IMR-90 (cell line): ENCODE measurements around the gene TMEM38B. TPM values are rescaled to one million over a fixed set of nuclear protein-coding genes. Genes with fewer than 3 reads are reported as not detected.
"Not testable (repeated sequence)": the region's sequence is repeated elsewhere in the genome, so short reads cannot be mapped to it uniquely, and the experiment has no call there.

Experiments
- ATAC-seq: fragments of 200-7000 bp; cut with Tn5 transposase; 2 replicates; pipeline ENCODE4 v1.9.1; 2020; ENCODE audit warnings: low read depth, mild to moderate bottlenecking, moderate library complexity
- BruUV-seq: library from RNA; stranded (reverse); fragments of 400-500 nt; replicated peaks from 2 replicates; lab custom pipeline; 2021; lab: Mats Ljungman, UMichigan
- CTCF ChIA-PET: fragments of 300-600 bp; formaldehyde crosslinking; extraction: SDS; loops from one replicate; lab custom pipeline; 2021; ENCODE audit warnings: antibody characterized with exemption; lab: Yijun Ruan, JAX
- POLR2A ChIA-PET: fragments of 300-600 bp; sonication (Branson Sonifier 250); formaldehyde crosslinking; loops from one replicate; lab custom pipeline; 2022; ENCODE audit warnings: antibody characterized with exemption; ENCODE audit not compliant: unreplicated experiment; lab: Charles Lee
- DNase-seq: peaks from one replicate; pipeline ENCODE4 v3.0.0; 2013
- H2AFZ ChIP-seq: replicated peaks from 2 replicates; pipeline ENCODE3; 2013; ENCODE audit warnings: low read length, mild to moderate bottlenecking; ENCODE audit not compliant: poor library complexity
- H2AK5ac ChIP-seq: 2 replicates; pipeline ENCODE4 v1.6.1; 2013; ENCODE audit warnings: low read depth, low read length, inconsistent platforms
- H2AK9ac ChIP-seq: replicated peaks from 2 replicates; pipeline ENCODE3; 2013; ENCODE audit warnings: mild to moderate bottlenecking, low read depth, low read length, moderate library complexity; ENCODE audit not compliant: poor library complexity
- H2BK120ac ChIP-seq: 2 replicates; pipeline ENCODE4 v1.6.1; 2013; ENCODE audit warnings: low read depth, low read length, inconsistent platforms
- H2BK15ac ChIP-seq: 3 replicates; pipeline ENCODE4 v1.6.1; 2013; ENCODE audit warnings: low read depth, low read length, inconsistent platforms
- H2BK20ac ChIP-seq: 2 replicates; pipeline ENCODE4 v1.6.1; 2013; ENCODE audit warnings: low read depth, mild to moderate bottlenecking, inconsistent platforms, low read length, moderate library complexity
- H2BK5ac ChIP-seq: 2 replicates; pipeline ENCODE4 v1.6.1; 2013; ENCODE audit warnings: mild to moderate bottlenecking, low read depth, low read length, inconsistent platforms; ENCODE audit not compliant: poor library complexity, severe bottlenecking
- H3K14ac ChIP-seq: replicated peaks from 2 replicates; pipeline ENCODE4 v1.6.1; 2013; ENCODE audit warnings: low read depth, low read length, inconsistent platforms
- H3K18ac ChIP-seq: 2 replicates; pipeline ENCODE4 v1.6.1; 2013; ENCODE audit warnings: low read depth, low read length, control low read depth
- H3K23ac ChIP-seq: 2 replicates; pipeline ENCODE4 v1.6.1; 2013; ENCODE audit warnings: low read depth, low read length, inconsistent platforms
- H3K27ac ChIP-seq: 2 replicates; pipeline ENCODE4 v1.5.1; 2013; ENCODE audit warnings: mild to moderate bottlenecking, control low read depth, low read length; ENCODE audit not compliant: insufficient read depth
- H3K27me3 ChIP-seq: 2 replicates; pipeline ENCODE4 v1.6.1; 2013; ENCODE audit warnings: low read length; ENCODE audit not compliant: control insufficient read depth, insufficient read depth
- H3K36me3 ChIP-seq: 2 replicates; pipeline ENCODE4 v1.6.1; 2013; ENCODE audit warnings: low read length, mixed read lengths; ENCODE audit not compliant: control insufficient read depth, insufficient read depth
- H3K4ac ChIP-seq: 2 replicates; pipeline ENCODE4 v1.6.1; 2013; ENCODE audit warnings: low read depth, low read length, inconsistent platforms
- H3K4me1 ChIP-seq: 2 replicates; pipeline ENCODE4 v1.6.1; 2013; ENCODE audit warnings: low read length, mixed read lengths; ENCODE audit not compliant: control insufficient read depth, insufficient read depth
- H3K4me2 ChIP-seq: 2 replicates; pipeline ENCODE4 v1.6.1; 2013; ENCODE audit warnings: low read depth, mild to moderate bottlenecking, control low read depth, low read length, moderate library complexity
- H3K4me3 ChIP-seq: 2 replicates; pipeline ENCODE4 v1.5.1; 2013; ENCODE audit warnings: low read depth, mild to moderate bottlenecking, control low read depth, low read length, moderate library complexity; ENCODE audit not compliant: insufficient read depth
- H3K56ac ChIP-seq: 2 replicates; pipeline ENCODE4 v1.6.1; 2013; ENCODE audit warnings: low read length, inconsistent platforms; ENCODE audit not compliant: insufficient read depth; ENCODE audit errors: extremely low read depth
- H3K79me1 ChIP-seq, 2 experiments: 2 replicates each; pipeline ENCODE4 v1.6.1; 2013; ENCODE audit warnings: low read length in 2 of 2, inconsistent platforms in 1 of 2, low read depth in 1 of 2
- H3K9ac ChIP-seq: 2 replicates; pipeline ENCODE4 v1.6.1; 2013; ENCODE audit warnings: low read depth, low read length, control low read depth
- H3K9me1 ChIP-seq: 2 replicates; pipeline ENCODE4 v1.6.1; 2013; ENCODE audit warnings: low read length, inconsistent platforms; ENCODE audit not compliant: insufficient read depth
- H3K9me3 ChIP-seq: 2 replicates; pipeline ENCODE4 v1.6.1; 2013; ENCODE audit warnings: low read length; ENCODE audit not compliant: control insufficient read depth, insufficient read depth
- H4K20me1 ChIP-seq: 2 replicates; pipeline ENCODE4 v1.6.1; 2013; ENCODE audit warnings: low read length, inconsistent platforms; ENCODE audit not compliant: insufficient read depth
- H4K5ac ChIP-seq: 2 replicates; pipeline ENCODE4 v1.6.1; 2013; ENCODE audit warnings: mild to moderate bottlenecking, low read depth, low read length, control low read depth
- H4K8ac ChIP-seq, 2 experiments: 2 replicates each; pipeline ENCODE4 v1.6.1; 2013; ENCODE audit warnings: low read depth in 2 of 2, low read length in 2 of 2, control low read depth in 1 of 2, inconsistent platforms in 1 of 2
- H4K91ac ChIP-seq: 2 replicates; pipeline ENCODE4 v1.6.1; 2013; ENCODE audit warnings: low read depth, low read length, inconsistent platforms; ENCODE audit not compliant: insufficient read depth
- BHLHE40 ChIP-seq: fragments of 150-350 bp; IDR thresholded peaks from 2 replicates; pipeline ENCODE4 v1.6.1; 2016; ENCODE audit warnings: mild to moderate bottlenecking, low read depth, low read length
- CHD1 ChIP-seq: IDR thresholded peaks from 2 replicates; pipeline ENCODE4 v1.6.1; 2012; ENCODE audit warnings: low read depth, low read length, improper control_type of control experiment
- MAFK ChIP-seq: IDR thresholded peaks from 2 replicates; pipeline ENCODE4 v1.6.1; 2012; ENCODE audit warnings: low read depth, low read length, improper control_type of control experiment
- MAZ ChIP-seq: IDR thresholded peaks from 2 replicates; pipeline ENCODE4 v1.6.1; 2012; ENCODE audit warnings: low read depth, mild to moderate bottlenecking, low read length, improper control_type of control experiment, moderate library complexity, borderline replicate concordance
- MXI1 ChIP-seq: IDR thresholded peaks from 2 replicates; pipeline ENCODE4 v1.6.1; 2012; ENCODE audit warnings: low read depth, mild to moderate bottlenecking, low read length, moderate library complexity, borderline replicate concordance
- NFE2L2 ChIP-seq: fragments of 150-350 bp; IDR thresholded peaks from 2 replicates; pipeline ENCODE4 v1.6.1; 2016; ENCODE audit warnings: low read depth, mild to moderate bottlenecking, low read length
- POLR2A ChIP-seq: IDR thresholded peaks from 2 replicates; pipeline ENCODE4 v1.6.1; 2012; ENCODE audit warnings: mild to moderate bottlenecking, low read depth, low read length
- RAD21 ChIP-seq: IDR thresholded peaks from 2 replicates; pipeline ENCODE4 v1.6.1; 2012; ENCODE audit warnings: low read length, improper control_type of control experiment
- SMC3 ChIP-seq: fragments of 150-350 bp; IDR thresholded peaks from 2 replicates; pipeline ENCODE4 v1.6.1; 2016; ENCODE audit warnings: low read depth, mild to moderate bottlenecking, antibody characterized with exemption, low read length, moderate library complexity
- WGBS, 2 experiments: methylation state at CpG; one replicate each; pipeline versions ENCODE4 v1.1.5 to v1.1.7; 2013; ENCODE audit warnings: missing lambda C conversion rate in 2 of 2; ENCODE audit not compliant: insufficient read length in 1 of 2; ENCODE audit errors: extremely low coverage in 2 of 2; 5-methylcytosine and 5-hydroxymethylcytosine counted together
- dilution Hi-C: fragments of 300-500 bp; cut with HindIII; formaldehyde crosslinking; loops from one replicate; pipeline ENCODE4 v1.14.3; 2018; ENCODE audit warnings: low sequenced_read_pairs; ENCODE audit not compliant: unreplicated experiment
- in situ Hi-C: fragments of 300-500 bp; cut with MboI; formaldehyde crosslinking; loops from 3 replicates; pipeline ENCODE4 v1.14.3; 2019; ENCODE audit warnings: low sequenced_read_pairs, inconsistent platforms, mixed read lengths
- intact Hi-C: fragments of 100-400 bp; cut with micrococcal nuclease; formaldehyde crosslinking; loops from 2 replicates; pipeline ENCODE4 v1.10.0; 2022
- polyA plus RNA-seq, 3 experiments: library from polyadenylated mRNA; depleted of rRNA; stranded (reverse); fragments of >200 nt; gene quantifications; 2 replicates each; pipeline ENCODE4 v1.2.3, GENCODE V29; 2012; ENCODE audit warnings: low replicate concordance in 1 of 3
- total RNA-seq: library from RNA; depleted of rRNA; stranded (reverse); fragments of >200 nt; gene quantifications from 2 replicates; pipeline ENCODE4 v1.2.3, GENCODE V29; 2012
- TF ChIP-seq, protein P1 (sequence below): fragments of 150-350 bp; IDR thresholded peaks from 2 replicates; pipeline ENCODE4 v1.6.1; 2016; ENCODE audit warnings: low read depth, mild to moderate bottlenecking, low read length, moderate library complexity, borderline replicate concordance

TMEM38B gene
- total and polyA plus RNA-seq, 2 of the 4 experiments (the other 2 are of a cell fraction) = 3.3 to 11.5 TPM

DNA sequence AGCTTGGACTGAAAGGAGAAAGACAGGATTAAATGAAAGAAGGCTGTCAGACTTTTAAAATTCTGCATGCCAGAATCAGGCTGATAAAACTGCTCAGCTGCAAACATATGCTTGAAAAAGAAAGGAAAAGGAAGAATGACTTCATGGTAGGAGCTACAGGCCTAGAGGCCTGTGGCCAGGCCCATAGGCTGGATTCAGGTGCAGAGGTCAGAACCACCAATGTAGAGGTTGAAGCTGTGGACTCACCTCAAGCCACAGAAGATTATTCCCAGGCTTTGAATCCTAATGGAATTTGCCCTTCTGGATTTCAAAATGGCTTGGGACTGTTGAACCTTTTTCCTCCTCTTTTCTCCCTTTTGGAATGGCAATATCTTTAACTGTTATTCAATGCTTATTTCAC lies 47.7 kb downstream of the TMEM38B start:
- Histone ChIP-seq H3K4me3 (no peak overlapping the region), H2BK15ac (no peak overlapping the region), H3K18ac (no peak overlapping the region), H3K27me3 (no peaks in the 10 kb centered on the region), H3K9ac (no peak overlapping the region), H2AK5ac (no peak overlapping the region), H3K4me1 (no peaks in the 10 kb centered on the region), H4K91ac (no peak overlapping the region), H3K56ac (no peak overlapping the region), H3K9me1 (no peaks in the 10 kb centered on the region), H2BK5ac (no peak overlapping the region), H3K14ac (no peak overlapping the region), H3K27ac (no peak overlapping the region), H4K5ac (no peak overlapping the region), H3K79me1 (no peaks in the 10 kb centered on the region), H2BK120ac (no peak overlapping the region), H3K4me2 (no peak overlapping the region), H4K20me1 (no peaks in the 10 kb centered on the region), H2BK20ac (no peak overlapping the region), H4K8ac (no peak overlapping the region), H2AK9ac (no peak overlapping the region), H3K4ac (no peak overlapping the region), H3K36me3 (no peaks in the 10 kb centered on the region), H2AFZ (no peak overlapping the region), H3K9me3 (no peaks in the 10 kb centered on the region), H3K23ac (no peak overlapping the region)
- ATAC-seq (no peak), DNase-seq (no peak)
- dilution Hi-C loops = no loop called here
- in situ Hi-C loops = no loop called here
- intact Hi-C loops = no loop called here
- TF ChIP-seq BHLHE40 = no peak
- TF ChIP-seq MXI1 = no peak
- no peak for TF ChIP-seq MAFK
- no peak for TF ChIP-seq MAZ
- no peak for TF ChIP-seq RAD21
- no peak for TF ChIP-seq POLR2A
- TF ChIP-seq, protein P1, sequence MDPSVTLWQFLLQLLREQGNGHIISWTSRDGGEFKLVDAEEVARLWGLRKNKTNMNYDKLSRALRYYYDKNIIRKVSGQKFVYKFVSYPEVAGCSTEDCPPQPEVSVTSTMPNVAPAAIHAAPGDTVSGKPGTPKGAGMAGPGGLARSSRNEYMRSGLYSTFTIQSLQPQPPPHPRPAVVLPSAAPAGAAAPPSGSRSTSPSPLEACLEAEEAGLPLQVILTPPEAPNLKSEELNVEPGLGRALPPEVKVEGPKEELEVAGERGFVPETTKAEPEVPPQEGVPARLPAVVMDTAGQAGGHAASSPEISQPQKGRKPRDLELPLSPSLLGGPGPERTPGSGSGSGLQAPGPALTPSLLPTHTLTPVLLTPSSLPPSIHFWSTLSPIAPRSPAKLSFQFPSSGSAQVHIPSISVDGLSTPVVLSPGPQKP = no peak
- no peak for TF ChIP-seq CHD1
- no peak for TF ChIP-seq NFE2L2
- TF ChIP-seq SMC3 = no peak
- ChIA-PET CTCF (no interaction called here), POLR2A (no interaction called here)
- BruUV-seq = no TSS peak

DNA sequence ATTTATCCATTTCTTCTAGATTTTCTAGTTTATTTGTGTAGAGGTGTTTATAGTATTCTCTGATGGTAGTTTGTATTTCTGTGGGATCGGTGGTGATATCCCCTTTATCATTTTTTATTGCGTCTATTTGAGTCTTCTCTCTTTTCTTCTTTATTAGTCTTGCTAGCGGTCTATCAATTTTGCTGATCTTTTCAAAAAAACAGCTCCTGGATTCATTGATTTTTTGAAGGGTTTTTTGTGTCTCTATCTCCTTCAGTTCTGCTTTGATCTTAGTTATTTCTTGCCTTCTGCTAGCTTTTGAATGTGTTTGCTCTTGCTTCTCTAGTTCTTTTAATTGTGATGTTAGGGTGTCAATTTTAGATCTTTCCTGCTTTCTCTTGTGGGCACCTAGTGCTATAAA lies 53.0 kb downstream of the TMEM38B start:
- H2BK15ac ChIP-seq, H3K79me1 ChIP-seq, H3K4me2 ChIP-seq, H4K91ac ChIP-seq, H2AK5ac ChIP-seq, H3K14ac ChIP-seq, H3K9me1 ChIP-seq, H2BK5ac ChIP-seq, H4K8ac ChIP-seq, H3K23ac ChIP-seq, H3K9me3 ChIP-seq, H3K4ac ChIP-seq, H2BK120ac ChIP-seq, H2AFZ ChIP-seq, POLR2A ChIA-PET, BruUV-seq, H4K5ac ChIP-seq, H2BK20ac ChIP-seq, H3K27ac ChIP-seq, DNase-seq, in situ Hi-C loops, H3K27me3 ChIP-seq, H3K4me3 ChIP-seq, H4K20me1 ChIP-seq, H3K9ac ChIP-seq, H3K18ac ChIP-seq, ATAC-seq, dilution Hi-C loops, H3K4me1 ChIP-seq, H3K56ac ChIP-seq, H2AK9ac ChIP-seq, CTCF ChIA-PET, intact Hi-C loops, H3K36me3 ChIP-seq: not testable (repeated sequence)
- no CpG with 5 or more reads among the region's 3 CpGs for WGBS, 2 experiments
